Neural cell (in vitro differentiated cells): ENCODE results near the gene PTCD1. TPM values are rescaled to one million over a fixed set of nuclear protein-coding genes. Genes with fewer than 3 reads are reported as not detected.

ENCODE experiments used
- H2AFZ ChIP-seq: fragments of 200-600, 300-800 bp; sonication (generic), shearing (Covaris generic); 2 replicates; pipeline ENCODE4 v1.6.0; 2014; ENCODE audit warnings: low read depth, mild to moderate bottlenecking, antibody characterized with exemption, low read length, moderate library complexity
- H3F3A ChIP-seq: fragments of 200-600 bp; shearing (Covaris generic); 2 replicates; pipeline ENCODE4 v1.6.1; 2016; ENCODE audit warnings: mild to moderate bottlenecking, moderate library complexity, mixed read lengths, antibody characterized with exemption, low read length; ENCODE audit not compliant: insufficient read depth, poor library complexity, severe bottlenecking
- H3K27ac ChIP-seq: fragments of 200-600, 300-800 bp; sonication (generic), shearing (Covaris generic); 2 replicates; pipeline ENCODE4 v1.5.1; 2014; ENCODE audit warnings: mild to moderate bottlenecking, low read length, moderate library complexity
- H3K27me3 ChIP-seq: fragments of 300-800, 200-600 bp; sonication (generic), shearing (Covaris generic); 2 replicates; pipeline ENCODE4 v1.6.0; 2014; ENCODE audit warnings: mild to moderate bottlenecking, low read depth, low read length, moderate library complexity; ENCODE audit not compliant: insufficient read depth
- H3K36me3 ChIP-seq: fragments of 300-800, 200-600 bp; sonication (generic), shearing (Covaris generic); 2 replicates; pipeline ENCODE4 v1.5.1; 2014; ENCODE audit warnings: mild to moderate bottlenecking, antibody characterized with exemption, low read length, moderate library complexity; ENCODE audit not compliant: insufficient read depth
- H3K4me2 ChIP-seq: fragments of 300-800, 200-600 bp; sonication (generic), shearing (Covaris generic); 2 replicates; pipeline ENCODE4 v1.6.0; 2014; ENCODE audit warnings: mild to moderate bottlenecking, low read length
- H3K4me3 ChIP-seq: fragments of 300-800, 200-600 bp; sonication (generic), shearing (Covaris generic); 2 replicates; pipeline ENCODE4 v1.5.1; 2014; ENCODE audit warnings: mild to moderate bottlenecking, low read length, moderate library complexity
- H3K79me2 ChIP-seq: fragments of 200-600 bp; shearing (Covaris generic); replicated peaks from 2 replicates; pipeline ENCODE4 v1.6.0; 2014; ENCODE audit warnings: mild to moderate bottlenecking, low read length, moderate library complexity; ENCODE audit not compliant: insufficient read depth
- H3K9ac ChIP-seq: fragments of 300-800, 200-600 bp; sonication (generic), shearing (Covaris generic); 2 replicates; pipeline ENCODE4 v1.6.1; 2016; ENCODE audit warnings: mild to moderate bottlenecking, low read length, mixed read lengths
- H3K9me2 ChIP-seq: fragments of 200-600 bp; shearing (Covaris generic); 2 replicates; pipeline ENCODE4 v1.6.1; 2016; ENCODE audit warnings: mild to moderate bottlenecking, low read length, mixed read lengths; ENCODE audit not compliant: insufficient read depth
- H3K9me3 ChIP-seq: fragments of 200-600, 300-800 bp; sonication (generic), shearing (Covaris generic); 2 replicates; pipeline ENCODE4 v1.6.1; 2016; ENCODE audit warnings: mild to moderate bottlenecking, mixed run types, low read length, moderate library complexity, mixed read lengths
- H4K20me1 ChIP-seq: fragments of 200-600 bp; shearing (Covaris generic); 2 replicates; pipeline ENCODE4 v1.6.1; 2016; ENCODE audit warnings: mild to moderate bottlenecking, mixed run types; ENCODE audit not compliant: insufficient read depth
- EP300 ChIP-seq: fragments of 450-650 bp; conservative IDR thresholded peaks from 2 replicates; pipeline ENCODE4 v1.6.1; 2014; ENCODE audit warnings: antibody characterized with exemption, mild to moderate bottlenecking, moderate library complexity; ENCODE audit not compliant: poor library complexity, severe bottlenecking
- EZH2 ChIP-seq: fragments of 200-600, 300-800 bp; shearing (Covaris generic), sonication (generic); IDR thresholded peaks from 2 replicates; pipeline ENCODE4 v1.6.1; 2014; ENCODE audit warnings: antibody characterized with exemption, low read length, borderline replicate concordance, mild to moderate bottlenecking; ENCODE audit not compliant: insufficient read depth, poor library complexity, severe bottlenecking
- MXI1 ChIP-seq: fragments of 450-650 bp; conservative IDR thresholded peaks from 2 replicates; pipeline ENCODE4 v1.6.1; 2014; ENCODE audit warnings: antibody characterized with exemption, mild to moderate bottlenecking; ENCODE audit not compliant: poor library complexity, severe bottlenecking
- POLR2AphosphoS5 ChIP-seq: IDR thresholded peaks from 2 replicates; pipeline ENCODE4 v1.6.1; 2012
- RAD21 ChIP-seq: fragments of 450-650 bp; conservative IDR thresholded peaks from 2 replicates; pipeline ENCODE4 v1.6.1; 2014; ENCODE audit warnings: antibody characterized with exemption, mild to moderate bottlenecking, moderate library complexity
- SMC3 ChIP-seq: fragments of 450-650 bp; conservative IDR thresholded peaks from 2 replicates; pipeline ENCODE4 v1.6.1; 2014; ENCODE audit warnings: antibody characterized with exemption, mild to moderate bottlenecking, moderate library complexity; ENCODE audit not compliant: poor library complexity
- TAF1 ChIP-seq: IDR thresholded peaks from 2 replicates; pipeline ENCODE4 v1.6.1; 2012; ENCODE audit warnings: low read depth
- polyA plus RNA-seq: library from polyadenylated mRNA; depleted of rRNA; stranded (reverse); fragments of >200 nt; gene quantifications from 2 replicates; pipeline ENCODE4 v1.2.3, GENCODE V29; 2014
- TF ChIP-seq, protein P1 (sequence below): IDR thresholded peaks from 2 replicates; pipeline ENCODE4 v1.6.1; 2012; ENCODE audit warnings: borderline replicate concordance
- TF ChIP-seq, protein P2 (sequence below): fragments of 450-650 bp; IDR thresholded peaks from 2 replicates; pipeline ENCODE4 v1.5.1; 2014; ENCODE audit warnings: antibody characterized with exemption, mild to moderate bottlenecking, moderate library complexity; ENCODE audit not compliant: poor library complexity, severe bottlenecking

The PTCD1 gene
- polyA plus RNA-seq, 1 donor from 2014 or later: 4.0 TPM

- no peaks in the 10 kb centered on the region for H4K20me1 ChIP-seq
Observed at GRCh38 chr7:99393355-99394187, 45.0 kb downstream of the PTCD1 start.

GRCh38 chr7:99392659-99393354 lies 45.8 kb downstream of the PTCD1 start:
- Histone ChIP-seq H3K27ac (no peak overlapping the region), H3K27me3 (no peaks in the 10 kb centered on the region), H2AFZ (peak overlapping the region; percentile 56), H3K4me3 (peak overlapping the region; percentile 74), H3K9ac (peak overlapping the region; percentile 66), H3F3A (no peaks in the 10 kb centered on the region), H3K9me2 (no peaks in the 10 kb centered on the region), H3K36me3 (no peaks in the 10 kb centered on the region), H4K20me1 (no peaks in the 10 kb centered on the region), H3K9me3 (no peaks in the 10 kb centered on the region), H3K79me2 (no peaks in the 10 kb centered on the region), H3K4me2 (peak overlapping the region; percentile 33)
- TF ChIP-seq TAF1: peak; percentile 49
- TF ChIP-seq MXI1: peak; percentile 50
- TF ChIP-seq, protein P1, sequence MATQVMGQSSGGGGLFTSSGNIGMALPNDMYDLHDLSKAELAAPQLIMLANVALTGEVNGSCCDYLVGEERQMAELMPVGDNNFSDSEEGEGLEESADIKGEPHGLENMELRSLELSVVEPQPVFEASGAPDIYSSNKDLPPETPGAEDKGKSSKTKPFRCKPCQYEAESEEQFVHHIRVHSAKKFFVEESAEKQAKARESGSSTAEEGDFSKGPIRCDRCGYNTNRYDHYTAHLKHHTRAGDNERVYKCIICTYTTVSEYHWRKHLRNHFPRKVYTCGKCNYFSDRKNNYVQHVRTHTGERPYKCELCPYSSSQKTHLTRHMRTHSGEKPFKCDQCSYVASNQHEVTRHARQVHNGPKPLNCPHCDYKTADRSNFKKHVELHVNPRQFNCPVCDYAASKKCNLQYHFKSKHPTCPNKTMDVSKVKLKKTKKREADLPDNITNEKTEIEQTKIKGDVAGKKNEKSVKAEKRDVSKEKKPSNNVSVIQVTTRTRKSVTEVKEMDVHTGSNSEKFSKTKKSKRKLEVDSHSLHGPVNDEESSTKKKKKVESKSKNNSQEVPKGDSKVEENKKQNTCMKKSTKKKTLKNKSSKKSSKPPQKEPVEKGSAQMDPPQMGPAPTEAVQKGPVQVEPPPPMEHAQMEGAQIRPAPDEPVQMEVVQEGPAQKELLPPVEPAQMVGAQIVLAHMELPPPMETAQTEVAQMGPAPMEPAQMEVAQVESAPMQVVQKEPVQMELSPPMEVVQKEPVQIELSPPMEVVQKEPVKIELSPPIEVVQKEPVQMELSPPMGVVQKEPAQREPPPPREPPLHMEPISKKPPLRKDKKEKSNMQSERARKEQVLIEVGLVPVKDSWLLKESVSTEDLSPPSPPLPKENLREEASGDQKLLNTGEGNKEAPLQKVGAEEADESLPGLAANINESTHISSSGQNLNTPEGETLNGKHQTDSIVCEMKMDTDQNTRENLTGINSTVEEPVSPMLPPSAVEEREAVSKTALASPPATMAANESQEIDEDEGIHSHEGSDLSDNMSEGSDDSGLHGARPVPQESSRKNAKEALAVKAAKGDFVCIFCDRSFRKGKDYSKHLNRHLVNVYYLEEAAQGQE: peak; percentile 30
- peak; percentile 42 for TF ChIP-seq POLR2AphosphoS5
- TF ChIP-seq EP300: no peak
- TF ChIP-seq RAD21: no peak

More at GRCh38 chr7:99393355-99394187, 45.0 kb downstream of the PTCD1 start:
- Histone ChIP-seq H3K79me2 (no peaks in the 10 kb centered on the region), H3K27me3 (no peaks in the 10 kb centered on the region), H2AFZ (peak overlapping the region; percentile 56), H3K4me3 (peak overlapping the region; percentile 74), H3K9me3 (no peaks in the 10 kb centered on the region), H3K9me2 (no peaks in the 10 kb centered on the region), H3F3A (no peaks in the 10 kb centered on the region), H3K27ac (no peak overlapping the region), H3K4me2 (peak overlapping the region; percentile 33), H3K9ac (peak overlapping the region; percentile 66), H3K36me3 (no peaks in the 10 kb centered on the region)
- TF ChIP-seq TAF1 (no peak), MXI1 (no peak), RAD21 (no peak), EP300 (no peak), POLR2AphosphoS5 (no peak), SMC3 (no peak), EZH2 (no peak)
- TF ChIP-seq, protein P1: no peak
- TF ChIP-seq, protein P2, sequence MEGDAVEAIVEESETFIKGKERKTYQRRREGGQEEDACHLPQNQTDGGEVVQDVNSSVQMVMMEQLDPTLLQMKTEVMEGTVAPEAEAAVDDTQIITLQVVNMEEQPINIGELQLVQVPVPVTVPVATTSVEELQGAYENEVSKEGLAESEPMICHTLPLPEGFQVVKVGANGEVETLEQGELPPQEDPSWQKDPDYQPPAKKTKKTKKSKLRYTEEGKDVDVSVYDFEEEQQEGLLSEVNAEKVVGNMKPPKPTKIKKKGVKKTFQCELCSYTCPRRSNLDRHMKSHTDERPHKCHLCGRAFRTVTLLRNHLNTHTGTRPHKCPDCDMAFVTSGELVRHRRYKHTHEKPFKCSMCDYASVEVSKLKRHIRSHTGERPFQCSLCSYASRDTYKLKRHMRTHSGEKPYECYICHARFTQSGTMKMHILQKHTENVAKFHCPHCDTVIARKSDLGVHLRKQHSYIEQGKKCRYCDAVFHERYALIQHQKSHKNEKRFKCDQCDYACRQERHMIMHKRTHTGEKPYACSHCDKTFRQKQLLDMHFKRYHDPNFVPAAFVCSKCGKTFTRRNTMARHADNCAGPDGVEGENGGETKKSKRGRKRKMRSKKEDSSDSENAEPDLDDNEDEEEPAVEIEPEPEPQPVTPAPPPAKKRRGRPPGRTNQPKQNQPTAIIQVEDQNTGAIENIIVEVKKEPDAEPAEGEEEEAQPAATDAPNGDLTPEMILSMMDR: no peak
